GM15510 (cell line): ENCODE data around the gene GPR62.
A peak's percentile ranks its signal among the peaks of the same experiment; 100 is the strongest.

Experiments used
- POLR2A ChIP-seq: IDR thresholded peaks from 3 replicates; pipeline ENCODE4 v1.6.1; 2011; ENCODE audit warnings: borderline replicate concordance; ENCODE audit not compliant: insufficient read length; ENCODE audit errors: extremely low read depth

Gene GPR62

GRCh38 chr3:51935886-51936755 is 19.1 kb upstream of the GPR62 start:
- no peak for TF ChIP-seq POLR2A

- no peak for TF ChIP-seq POLR2A
Observed at GRCh38 chr3:51937014-51937413, 18.2 kb upstream of the GPR62 start.

GRCh38 chr3:51937611-51938450 is 17.4 kb upstream of the GPR62 start:
- TF ChIP-seq POLR2A, result no peak

GRCh38 chr3:51938780-51939425 is 16.3 kb upstream of the GPR62 start:
- no peak for TF ChIP-seq POLR2A

- TF ChIP-seq POLR2A, result no peak
Observed at GRCh38 chr3:51940648-51941462, 14.3 kb upstream of the GPR62 start.

- no peak for TF ChIP-seq POLR2A
Observed at GRCh38 chr3:51941463-51941797, 13.8 kb upstream of the GPR62 start.

GRCh38 chr3:51941798-51942602 is 13.2 kb upstream of the GPR62 start, which contains the start of the genes PARP3 and RRP9:
TSS of gene PARP3 (plus strand) at chr3:51942363. CDS start at chr3:51943356, 993 bp downstream.
TSS of gene RRP9 (minus strand) at chr3:51941904. CDS start at chr3:51941867, 37 bp downstream.
- TF ChIP-seq POLR2A, result peak; percentile 77

GRCh38 chr3:51942603-51943450 is 12.4 kb upstream of the GPR62 start:
- peak; percentile 41 for TF ChIP-seq POLR2A

GRCh38 chr3:51943451-51944391 is 11.5 kb upstream of the GPR62 start:
- TF ChIP-seq POLR2A, result no peak

GRCh38 chr3:51944451-51945021 is 10.6 kb upstream of the GPR62 start:
- TF ChIP-seq POLR2A, result no peak
